GM18868 (cell line): ENCODE measurements around the gene EXT2.
A peak's percentile ranks its signal among the peaks of the same experiment; 100 is the strongest.

Experiments used
- ATAC-seq: cut with Tn5 transposase; IDR thresholded peaks from one replicate; pipeline ENCODE4 v1.9.1; 2021; ENCODE audit warnings: mild to moderate bottlenecking, moderate library complexity; ENCODE audit not compliant: unreplicated experiment

EXT2 gene

GRCh38 chr11:44162004-44162403 is 66.5 kb downstream of the EXT2 start:
- ATAC-seq = no peak

GRCh38 chr11:44162662-44163061 is 67.2 kb downstream of the EXT2 start:
- ATAC-seq = no peak

GRCh38 chr11:44165432-44165831 is 70.0 kb downstream of the EXT2 start:
- ATAC-seq = no peak

- ATAC-seq = no peak
Observed at GRCh38 chr11:44167046-44167445, 71.6 kb downstream of the EXT2 start.

- ATAC-seq = no peak
Observed at GRCh38 chr11:44171518-44171917, 76.0 kb downstream of the EXT2 start.

GRCh38 chr11:44172966-44173365 is 77.5 kb downstream of the EXT2 start:
- no peak for ATAC-seq

- no peak for ATAC-seq
Observed at GRCh38 chr11:44174842-44175241, 79.4 kb downstream of the EXT2 start.

- no peak for ATAC-seq
Observed at GRCh38 chr11:44176546-44177213, 81.2 kb downstream of the EXT2 start.

GRCh38 chr11:44177905-44178304 is 82.4 kb downstream of the EXT2 start:
- ATAC-seq = no peak

GRCh38 chr11:44178381-44178780 is 82.9 kb downstream of the EXT2 start:
- ATAC-seq = no peak

GRCh38 chr11:44179173-44179572 is 83.7 kb downstream of the EXT2 start:
- ATAC-seq = no peak

GRCh38 chr11:44180107-44180506 is 84.6 kb downstream of the EXT2 start:
- ATAC-seq = no peak

GRCh38 chr11:44185522-44185921 is 90.0 kb downstream of the EXT2 start:
- ATAC-seq = no peak

GRCh38 chr11:44186321-44186930 is 90.9 kb downstream of the EXT2 start:
- no peak for ATAC-seq

GRCh38 chr11:44188643-44189042 is 93.2 kb downstream of the EXT2 start:
- ATAC-seq = no peak

GRCh38 chr11:44189986-44190882 is 94.8 kb downstream of the EXT2 start:
- ATAC-seq = no peak

- no peak for ATAC-seq
Observed at GRCh38 chr11:44190883-44191230, 95.4 kb downstream of the EXT2 start.

- no peak for ATAC-seq
Observed at GRCh38 chr11:44191322-44192016, 96.0 kb downstream of the EXT2 start.

- ATAC-seq = no peak
Observed at GRCh38 chr11:44192017-44192385, 96.5 kb downstream of the EXT2 start.

- ATAC-seq = peak; percentile 67
Observed at GRCh38 chr11:44192462-44193100, 97.1 kb downstream of the EXT2 start.

GRCh38 chr11:44193856-44194255 is 98.4 kb downstream of the EXT2 start:
- ATAC-seq = no peak
